IgD-negative memory B cell (primary cell): Measurements from ENCODE around the gene MEIS1. TPM values are rescaled to one million over a fixed set of nuclear protein-coding genes. Genes with fewer than 3 reads are reported as not detected.
A peak's percentile ranks its signal among the peaks of the same experiment; 100 is the strongest.

Experiments used
- H3K27ac Mint-ChIP-seq, 3 donors: one replicate each; pipeline ENCODE4 v1.8.0; 2020 to 2022; ENCODE audit warnings: mild to moderate bottlenecking in 3 of 3, mixed read lengths in 3 of 3, moderate library complexity in 1 of 3
- H3K27me3 Mint-ChIP-seq: one replicate; pipeline ENCODE4 v1.8.0; 2021; ENCODE audit warnings: mixed read lengths
- H3K36me3 Mint-ChIP-seq: one replicate; pipeline ENCODE4 v1.8.0; 2020; ENCODE audit warnings: mild to moderate bottlenecking, mixed read lengths
- H3K4me1 Mint-ChIP-seq, 3 donors: one replicate each; pipeline ENCODE4 v1.8.0; 2020 to 2022; ENCODE audit warnings: mixed read lengths in 3 of 3, mild to moderate bottlenecking in 1 of 3
- H3K4me3 Mint-ChIP-seq, 4 donors: one replicate each; pipeline ENCODE4 v1.8.0; 2020 to 2022; ENCODE audit warnings: mild to moderate bottlenecking in 4 of 4, mixed read lengths in 4 of 4, moderate library complexity in 3 of 4
- H3K9me3 Mint-ChIP-seq, 3 donors: one replicate each; pipeline ENCODE4 v1.8.0; 2020 to 2021; ENCODE audit warnings: mixed read lengths in 3 of 3, mild to moderate bottlenecking in 1 of 3
- polyA plus RNA-seq: library from polyadenylated mRNA; unstranded; fragments of 300-500 nt; fragmentation: Illumina TruSeq; gene quantifications from one replicate; pipeline ENCODE4 v1.2.3, GENCODE V29; 2021

MEIS1 gene
- polyA plus RNA-seq, 1 donor from 2014 or later = 0.33 TPM

DNA sequence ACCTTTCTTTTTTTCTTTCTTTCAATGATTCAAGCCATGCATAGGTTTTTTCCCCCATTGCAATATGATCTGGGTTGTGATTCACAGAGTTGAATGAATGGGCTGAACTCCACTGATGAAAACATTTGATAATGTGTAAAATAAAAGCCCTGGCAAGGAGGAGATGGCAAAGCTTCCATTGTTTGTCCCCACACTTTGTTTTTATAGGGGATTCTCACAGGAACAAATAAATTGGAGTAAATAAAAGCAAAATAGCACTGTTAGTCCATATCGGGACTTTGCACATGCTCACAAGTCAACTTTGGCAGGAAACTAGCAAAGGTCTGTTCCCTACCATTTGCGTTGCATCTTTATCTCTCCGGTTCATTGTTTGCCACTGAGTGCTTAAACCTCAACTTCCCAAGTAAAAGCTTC lies 55.7 kb downstream of the MEIS1 start:
- H3K9me3 Mint-ChIP-seq = peaks cover 0 to 7% (median 0%) of the 10 kb centered on the region in 3 donors
- no peak overlapping the region for H3K4me3 Mint-ChIP-seq
- no peak overlapping the region for H3K27ac Mint-ChIP-seq
- no peaks in the 10 kb centered on the region for H3K4me1 Mint-ChIP-seq
- peaks cover 5% of the 10 kb centered on the region for H3K27me3 Mint-ChIP-seq
- no peaks in the 10 kb centered on the region for H3K36me3 Mint-ChIP-seq

DNA sequence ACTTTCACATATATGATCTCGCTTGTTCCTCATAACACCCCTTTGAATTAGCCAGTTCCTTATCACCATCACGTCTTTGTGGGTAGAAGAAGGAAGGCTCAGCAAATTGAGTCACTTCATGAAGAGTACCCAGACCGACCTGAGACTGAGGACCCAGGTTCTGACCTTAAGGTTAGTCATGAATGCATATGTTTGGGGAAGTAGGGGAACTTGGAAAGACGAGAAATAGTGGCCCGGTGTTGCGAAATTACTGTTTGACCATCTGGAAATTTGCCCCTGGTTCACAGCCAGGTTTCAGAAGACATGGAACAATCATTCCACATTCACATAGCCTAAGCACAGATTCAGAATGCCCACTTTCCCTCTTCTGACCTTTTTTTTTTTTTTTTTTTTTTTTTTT lies 59.8 kb downstream of the MEIS1 start:
- Mint-ChIP-seq H3K36me3 (no peaks in the 10 kb centered on the region), H3K27ac (no peak overlapping the region), H3K4me1 (no peaks in the 10 kb centered on the region), H3K27me3 (peaks cover 5% of the 10 kb centered on the region), H3K4me3 (no peak overlapping the region), H3K9me3 (no peaks in the 10 kb centered on the region)

- Mint-ChIP-seq H3K9me3 (no peaks in the 10 kb centered on the region), H3K36me3 (no peaks in the 10 kb centered on the region), H3K27ac (peak overlapping the region in 1 of 3 donors; percentile 73), H3K4me1 (no peaks in the 10 kb centered on the region), H3K27me3 (peaks cover 5% of the 10 kb centered on the region), H3K4me3 (no peak overlapping the region)
These were observed 61.1 kb downstream of the MEIS1 start for GRCh38 chr2:66495788-66496640.

DNA sequence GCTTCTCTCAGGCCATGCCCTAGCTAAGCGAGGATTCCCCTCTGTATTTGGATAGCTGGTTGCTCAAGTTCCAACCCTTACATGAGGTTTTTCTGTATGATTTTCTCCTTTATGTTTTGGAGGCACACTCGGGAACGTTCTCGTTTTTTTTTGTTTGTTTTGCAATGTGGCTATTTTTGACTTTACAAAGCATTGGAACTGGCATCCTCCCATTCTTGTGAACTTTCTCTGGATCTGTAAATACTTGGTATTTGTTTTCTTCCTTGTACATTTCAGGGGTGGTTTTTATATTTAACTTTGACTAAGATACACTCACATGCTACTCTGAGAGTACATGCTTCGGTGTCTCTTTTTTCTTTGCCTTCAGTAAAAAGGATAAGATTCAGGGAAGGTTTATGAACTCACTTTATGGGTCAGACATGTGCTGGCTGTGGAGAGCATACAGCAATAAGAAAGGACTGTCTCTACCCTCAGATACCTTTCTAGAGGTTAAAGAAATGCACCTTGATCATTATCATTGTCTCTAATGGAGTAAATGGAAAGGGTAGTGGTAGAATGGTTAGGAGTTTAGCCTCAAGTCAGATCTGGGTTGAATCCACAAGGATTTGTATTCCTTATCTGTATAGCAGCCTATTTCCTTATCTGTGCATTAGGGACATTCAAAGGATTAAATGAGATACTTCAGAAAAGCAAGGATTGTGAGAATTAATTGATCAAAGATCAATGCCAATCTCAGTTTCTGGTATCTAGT lies 61.9 kb downstream of the MEIS1 start:
- no peaks in the 10 kb centered on the region for H3K4me1 Mint-ChIP-seq
- H3K36me3 Mint-ChIP-seq = no peaks in the 10 kb centered on the region
- no peaks in the 10 kb centered on the region for H3K9me3 Mint-ChIP-seq
- H3K27ac Mint-ChIP-seq = peak overlapping the region in 1 of 3 donors; percentile 2
- H3K4me3 Mint-ChIP-seq = no peak overlapping the region
- peaks cover 5% of the 10 kb centered on the region for H3K27me3 Mint-ChIP-seq

GRCh38 chr2:66497431-66498288 lies 62.7 kb downstream of the MEIS1 start:
- no peaks in the 10 kb centered on the region for H3K36me3 Mint-ChIP-seq
- H3K4me3 Mint-ChIP-seq = no peak overlapping the region
- H3K27ac Mint-ChIP-seq = no peak overlapping the region
- no peaks in the 10 kb centered on the region for H3K4me1 Mint-ChIP-seq
- H3K27me3 Mint-ChIP-seq = peaks cover 5% of the 10 kb centered on the region
- H3K9me3 Mint-ChIP-seq = no peaks in the 10 kb centered on the region

DNA sequence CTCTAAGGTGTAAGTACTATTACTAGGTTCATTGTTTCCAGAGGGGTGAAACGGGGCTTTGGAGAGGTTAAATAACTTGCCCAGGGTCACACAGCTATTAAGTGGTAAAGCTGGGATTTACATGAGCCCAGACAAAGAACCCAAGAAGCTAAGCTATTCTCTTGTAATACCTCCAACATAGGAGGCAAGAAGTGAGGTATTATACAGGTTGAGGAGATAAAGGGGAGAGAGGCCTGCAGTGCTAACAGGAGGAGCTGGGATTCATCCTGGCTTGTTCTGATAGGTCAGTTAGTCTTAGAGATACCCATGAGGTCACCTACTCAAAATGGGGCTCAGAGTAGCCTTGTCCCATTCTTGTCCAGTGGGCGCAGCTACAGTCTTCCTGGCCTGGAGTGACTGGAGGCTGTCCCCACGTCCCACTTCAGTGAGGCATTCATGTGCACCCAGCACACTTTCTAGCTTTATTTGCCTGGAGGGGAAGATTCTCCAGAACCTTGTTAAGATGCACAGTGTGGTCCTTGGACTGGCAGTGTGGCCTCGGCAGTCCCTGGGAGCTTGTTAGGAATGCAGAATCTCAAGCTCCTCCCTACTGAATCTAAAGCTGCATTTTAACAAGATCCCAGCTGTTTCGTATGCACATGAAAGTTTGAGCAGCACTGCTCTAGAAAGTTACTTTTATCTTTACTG lies 63.5 kb downstream of the MEIS1 start:
- no peaks in the 10 kb centered on the region for H3K9me3 Mint-ChIP-seq
- H3K27me3 Mint-ChIP-seq = peaks cover 5% of the 10 kb centered on the region
- no peaks in the 10 kb centered on the region for H3K36me3 Mint-ChIP-seq
- no peak overlapping the region for H3K4me3 Mint-ChIP-seq
- no peaks in the 10 kb centered on the region for H3K4me1 Mint-ChIP-seq
- peak overlapping the region in 1 of 3 donors; percentile 8 for H3K27ac Mint-ChIP-seq

GRCh38 chr2:66501267-66501666 lies 66.3 kb downstream of the MEIS1 start:
- H3K4me3 Mint-ChIP-seq = no peak overlapping the region
- H3K36me3 Mint-ChIP-seq = no peaks in the 10 kb centered on the region
- no peaks in the 10 kb centered on the region for H3K27me3 Mint-ChIP-seq
- H3K9me3 Mint-ChIP-seq = no peaks in the 10 kb centered on the region
- H3K27ac Mint-ChIP-seq = no peak overlapping the region
- H3K4me1 Mint-ChIP-seq = peaks cover 0 to 2% (median 0%) of the 10 kb centered on the region in 3 donors

GRCh38 chr2:66506265-66506664 lies 71.3 kb downstream of the MEIS1 start:
- Mint-ChIP-seq H3K27ac (no peak overlapping the region), H3K4me3 (no peak overlapping the region), H3K27me3 (peaks cover 2% of the 10 kb centered on the region), H3K4me1 (peaks cover 0 to 2% (median 0%) of the 10 kb centered on the region in 3 donors), H3K36me3 (no peaks in the 10 kb centered on the region), H3K9me3 (no peaks in the 10 kb centered on the region)

- no peak overlapping the region for H3K27ac Mint-ChIP-seq
- H3K27me3 Mint-ChIP-seq = peaks cover 2% of the 10 kb centered on the region
- peaks cover 0 to 2% (median 0%) of the 10 kb centered on the region in 3 donors for H3K4me1 Mint-ChIP-seq
- no peaks in the 10 kb centered on the region for H3K9me3 Mint-ChIP-seq
- H3K36me3 Mint-ChIP-seq = no peaks in the 10 kb centered on the region
- H3K4me3 Mint-ChIP-seq = no peak overlapping the region
These were observed 72.8 kb downstream of the MEIS1 start for GRCh38 chr2:66507673-66508201.

GRCh38 chr2:66508484-66509071 lies 73.7 kb downstream of the MEIS1 start:
- no peaks in the 10 kb centered on the region for H3K9me3 Mint-ChIP-seq
- no peaks in the 10 kb centered on the region for H3K36me3 Mint-ChIP-seq
- peaks cover 2% of the 10 kb centered on the region for H3K27me3 Mint-ChIP-seq
- H3K4me1 Mint-ChIP-seq = peaks cover 0 to 2% (median 0%) of the 10 kb centered on the region in 3 donors
- no peak overlapping the region for H3K27ac Mint-ChIP-seq
- H3K4me3 Mint-ChIP-seq = no peak overlapping the region

- Mint-ChIP-seq H3K27ac (no peak overlapping the region), H3K9me3 (no peaks in the 10 kb centered on the region), H3K27me3 (peaks cover 2% of the 10 kb centered on the region), H3K4me3 (no peak overlapping the region), H3K4me1 (peaks cover 0 to 2% (median 0%) of the 10 kb centered on the region in 3 donors), H3K36me3 (no peaks in the 10 kb centered on the region)
These were observed 74.4 kb downstream of the MEIS1 start for GRCh38 chr2:66509326-66509811.

GRCh38 chr2:66512626-66513025 lies 77.7 kb downstream of the MEIS1 start:
- Mint-ChIP-seq H3K4me3 (no peak overlapping the region), H3K9me3 (no peaks in the 10 kb centered on the region), H3K4me1 (no peaks in the 10 kb centered on the region), H3K27me3 (peaks cover 2% of the 10 kb centered on the region), H3K36me3 (no peaks in the 10 kb centered on the region), H3K27ac (no peak overlapping the region)

DNA sequence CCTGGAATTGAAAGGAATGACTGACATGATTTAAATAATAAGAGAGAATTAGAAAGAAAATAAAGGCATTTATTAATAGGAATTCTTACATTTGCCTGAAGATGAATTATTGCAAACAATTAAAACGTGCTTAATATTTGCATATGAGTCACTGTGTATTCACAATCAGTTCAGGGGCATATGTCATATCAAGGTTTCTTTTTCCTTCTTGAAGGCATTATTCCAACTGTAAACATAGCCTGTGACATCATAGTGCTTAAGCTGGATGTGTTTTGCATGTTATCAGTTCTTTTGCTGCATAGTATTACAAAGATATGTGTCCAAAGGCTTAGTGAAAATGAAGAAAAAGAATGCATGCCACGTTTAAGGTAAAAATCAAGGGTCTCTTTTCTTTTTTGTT lies 80.8 kb downstream of the MEIS1 start:
- Mint-ChIP-seq H3K36me3 (no peaks in the 10 kb centered on the region), H3K4me1 (no peaks in the 10 kb centered on the region), H3K9me3 (no peaks in the 10 kb centered on the region), H3K27ac (no peak overlapping the region), H3K27me3 (peaks cover 2% of the 10 kb centered on the region), H3K4me3 (no peak overlapping the region)

DNA sequence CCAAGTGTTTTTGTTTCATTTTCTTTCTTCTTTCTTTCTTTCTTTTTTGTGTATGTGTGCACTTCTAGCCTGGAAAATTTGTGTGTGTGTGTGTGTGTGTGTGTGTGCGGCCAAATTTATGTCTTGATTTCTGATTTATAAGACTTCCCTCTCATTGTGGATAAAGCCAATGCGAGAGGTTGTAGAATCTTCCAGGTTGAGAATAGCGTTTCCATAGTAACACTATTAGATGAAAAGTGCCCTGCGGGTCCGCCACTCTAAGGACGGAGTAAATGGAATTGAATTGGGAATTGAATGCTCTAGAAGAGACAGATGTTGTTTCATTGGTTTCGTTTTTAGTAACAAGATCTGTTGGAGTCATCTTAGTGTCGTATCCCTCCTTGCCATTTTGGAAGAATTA lies 81.6 kb downstream of the MEIS1 start:
- peaks cover 2% of the 10 kb centered on the region for H3K27me3 Mint-ChIP-seq
- H3K36me3 Mint-ChIP-seq = no peaks in the 10 kb centered on the region
- H3K27ac Mint-ChIP-seq = no peak overlapping the region
- no peaks in the 10 kb centered on the region for H3K9me3 Mint-ChIP-seq
- no peak overlapping the region for H3K4me3 Mint-ChIP-seq
- no peaks in the 10 kb centered on the region for H3K4me1 Mint-ChIP-seq
